Tibial artery (tissue), 4 donors: ENCODE results near the gene RARB.

Source experiments
- DNase-seq, 2 donors: peaks; one replicate each; pipeline ENCODE4 v3.0.0-alpha.2; 2019
- H3K27ac ChIP-seq, 2 donors: fragments of 200-600 bp; sonication (generic) in 1 of 2; 1 replicate in 1 of 2; 2 replicates in 1 of 2; pipeline ENCODE4 v1.5.1; 2018 to 2019; ENCODE audit warnings: mild to moderate bottlenecking in 1 of 2
- H3K27me3 ChIP-seq, 2 donors: fragments of 200-600 bp; sonication (generic) in 1 of 2; one replicate each; pipeline versions ENCODE4 v1.5.1 to v1.6.0; 2016 to 2019
- H3K36me3 ChIP-seq, 3 donors: fragments of 200-600 bp; sonication (generic) in 2 of 3; one replicate each; pipeline ENCODE4 v1.5.1; 2016 to 2019; ENCODE audit warnings: mild to moderate bottlenecking in 2 of 3
- H3K4me1 ChIP-seq, 4 donors: fragments of 200-600 bp; sonication (generic) in 2 of 4; 1 replicate in 3 of 4; 2 replicates in 1 of 4; pipeline ENCODE4 v1.5.1; 2016 to 2019
- H3K4me3 ChIP-seq, 2 donors: fragments of 200-600 bp; sonication (generic) in 1 of 2; 1 replicate in 1 of 2; 2 replicates in 1 of 2; pipeline ENCODE4 v1.5.1; 2018 to 2019; ENCODE audit warnings: mild to moderate bottlenecking in 2 of 2
- H3K9me3 ChIP-seq, 3 donors: fragments of 200-600 bp; sonication (generic) in 1 of 3; one replicate each; pipeline ENCODE4 v1.5.1; 2016 to 2019
- intact Hi-C: fragments of 100-400 bp; cut with DNase I; formaldehyde crosslinking; loops from one replicate; pipeline ENCODE4 v1.15.0; 2023; ENCODE audit warnings: low total_unique reads
- TF ChIP-seq, protein P1 (sequence below), 2 experiments: fragments of 200-600 bp in 1 of 2; fragments of 450-650 bp in 1 of 2; IDR thresholded peaks; one replicate each; pipeline ENCODE4 v1.5.1; 2017 to 2019; ENCODE audit warnings: antibody characterized with exemption in 2 of 2, mild to moderate bottlenecking in 1 of 2, moderate library complexity in 1 of 2

Gene RARB

DNA sequence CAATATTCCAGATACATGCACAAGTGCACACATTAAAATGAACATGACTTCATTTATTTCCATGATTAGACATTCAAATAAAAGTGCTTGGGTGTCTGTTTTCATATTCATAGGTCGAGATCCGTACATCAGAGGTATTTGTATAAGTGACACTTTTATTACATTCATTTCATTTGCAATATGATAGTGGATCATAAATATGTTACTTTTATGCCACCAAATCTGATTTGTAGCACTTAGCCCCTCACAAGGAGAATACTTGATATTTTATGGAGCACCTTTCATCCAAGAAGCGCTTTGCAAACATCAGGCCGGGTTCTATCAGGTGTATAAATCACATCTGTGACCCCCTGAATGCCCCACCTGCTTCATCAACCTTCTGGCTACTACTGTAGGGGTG lies 136.0 kb downstream of the RARB start:
- TF ChIP-seq, protein P1, sequence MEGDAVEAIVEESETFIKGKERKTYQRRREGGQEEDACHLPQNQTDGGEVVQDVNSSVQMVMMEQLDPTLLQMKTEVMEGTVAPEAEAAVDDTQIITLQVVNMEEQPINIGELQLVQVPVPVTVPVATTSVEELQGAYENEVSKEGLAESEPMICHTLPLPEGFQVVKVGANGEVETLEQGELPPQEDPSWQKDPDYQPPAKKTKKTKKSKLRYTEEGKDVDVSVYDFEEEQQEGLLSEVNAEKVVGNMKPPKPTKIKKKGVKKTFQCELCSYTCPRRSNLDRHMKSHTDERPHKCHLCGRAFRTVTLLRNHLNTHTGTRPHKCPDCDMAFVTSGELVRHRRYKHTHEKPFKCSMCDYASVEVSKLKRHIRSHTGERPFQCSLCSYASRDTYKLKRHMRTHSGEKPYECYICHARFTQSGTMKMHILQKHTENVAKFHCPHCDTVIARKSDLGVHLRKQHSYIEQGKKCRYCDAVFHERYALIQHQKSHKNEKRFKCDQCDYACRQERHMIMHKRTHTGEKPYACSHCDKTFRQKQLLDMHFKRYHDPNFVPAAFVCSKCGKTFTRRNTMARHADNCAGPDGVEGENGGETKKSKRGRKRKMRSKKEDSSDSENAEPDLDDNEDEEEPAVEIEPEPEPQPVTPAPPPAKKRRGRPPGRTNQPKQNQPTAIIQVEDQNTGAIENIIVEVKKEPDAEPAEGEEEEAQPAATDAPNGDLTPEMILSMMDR (IDR thresholded peaks at IDR 0.05): no peak
- no peak for DNase-seq
- peaks cover 0 to 17% (median under 1%) of the 10 kb centered on the region in 4 donors for H3K4me1 ChIP-seq

DNA sequence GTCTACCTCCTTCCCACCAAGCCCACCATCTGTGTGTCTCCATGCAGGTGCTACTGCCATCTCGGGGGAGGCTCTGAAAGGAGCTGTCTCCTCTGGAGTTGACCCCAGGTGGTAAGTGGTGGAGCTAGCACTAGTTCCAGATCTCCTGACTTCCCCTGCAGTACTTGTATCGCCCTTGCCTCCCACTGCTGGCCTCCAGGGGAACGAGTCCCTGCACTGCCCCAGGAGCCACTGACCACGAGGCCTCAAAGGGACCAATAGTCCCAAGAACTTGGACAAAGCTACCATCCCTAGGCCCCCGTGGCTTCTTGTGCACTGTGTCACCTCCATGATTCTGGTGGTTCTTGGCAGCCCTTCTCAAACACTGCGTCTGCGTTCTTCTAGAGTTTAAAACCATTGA lies 137.7 kb downstream of the RARB start:
- TF ChIP-seq, protein P1 (IDR thresholded peaks at IDR 0.05): no peak
- peaks cover 0 to 8% (median 0%) of the 10 kb centered on the region in 3 donors for H3K36me3 ChIP-seq
- peaks cover 0 to 15% (median 0%) of the 10 kb centered on the region in 4 donors for H3K4me1 ChIP-seq
- DNase-seq: no peak
- no peaks in the 10 kb centered on the region for H3K27me3 ChIP-seq
- no peak overlapping the region for H3K4me3 ChIP-seq
- H3K27ac ChIP-seq: no peak overlapping the region
- no peaks in the 10 kb centered on the region for H3K9me3 ChIP-seq
- intact Hi-C loops: no loop called here

More for the DNA sequence above, 136.0 kb downstream of the RARB start:
- Histone ChIP-seq H3K27me3 (no peaks in the 10 kb centered on the region), H3K36me3 (no peaks in the 10 kb centered on the region), H3K27ac (no peak overlapping the region), H3K4me3 (no peak overlapping the region), H3K9me3 (no peaks in the 10 kb centered on the region)
- intact Hi-C loops: no loop called here

DNA sequence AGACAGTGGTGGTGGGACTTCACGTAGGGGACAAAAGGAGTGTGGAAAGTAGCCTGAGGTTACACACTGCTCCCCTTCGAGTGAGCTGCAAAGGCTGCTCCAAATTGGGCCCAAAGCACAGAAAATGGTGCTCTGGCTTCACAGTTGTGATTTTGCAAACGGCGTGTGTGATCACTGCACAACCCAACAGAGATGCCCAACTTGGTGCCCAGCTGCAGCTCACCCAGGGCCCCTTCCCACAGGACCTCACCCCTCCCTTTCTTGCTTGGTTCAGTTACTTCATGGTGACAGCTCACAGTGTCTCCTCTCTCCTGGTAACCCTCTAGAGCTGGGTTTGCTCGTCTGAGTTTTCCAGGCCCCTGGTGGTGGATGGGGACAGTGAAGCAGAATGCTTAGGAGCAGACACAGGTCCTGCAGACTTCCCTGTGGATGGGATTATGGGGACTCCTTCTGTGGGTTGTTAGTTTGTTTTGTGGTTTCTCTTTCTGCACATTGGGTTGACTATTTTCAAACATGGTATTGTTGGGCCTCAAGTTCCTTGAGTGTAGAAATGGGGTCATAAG lies 138.4 kb downstream of the RARB start:
- no peak for DNase-seq
- Histone ChIP-seq H3K27me3 (no peaks in the 10 kb centered on the region), H3K36me3 (peaks cover 0 to 15% (median 0%) of the 10 kb centered on the region in 3 donors), H3K9me3 (no peaks in the 10 kb centered on the region), H3K27ac (no peak overlapping the region), H3K4me3 (no peak overlapping the region), H3K4me1 (peaks cover 0 to 9% (median 0%) of the 10 kb centered on the region in 4 donors)
- TF ChIP-seq, protein P1 (IDR thresholded peaks at IDR 0.05): no peak
- intact Hi-C loops: no loop called here

DNA sequence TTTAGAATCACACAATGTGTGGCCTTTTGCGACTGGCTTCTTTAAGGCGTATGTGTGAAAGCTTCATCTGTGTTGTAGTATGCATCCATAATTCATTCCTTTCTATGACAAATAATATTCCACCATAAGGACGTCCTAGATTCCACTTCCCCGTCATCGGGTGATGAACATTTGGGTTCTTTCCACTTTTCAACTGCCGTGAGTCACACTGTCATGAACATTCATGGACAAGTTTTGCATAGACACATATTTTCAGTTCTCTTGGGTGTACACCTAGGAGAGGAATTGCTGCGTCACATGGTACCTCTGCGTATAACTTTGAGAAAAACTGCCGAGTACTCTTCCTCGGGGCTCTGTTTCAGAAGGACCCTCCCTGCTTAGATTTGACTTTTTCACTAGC lies 139.3 kb downstream of the RARB start:
- no peak overlapping the region for H3K27ac ChIP-seq
- intact Hi-C loops: no loop called here
- H3K27me3 ChIP-seq: no peaks in the 10 kb centered on the region
- DNase-seq: no peak
- peaks cover 0 to under 1% (median 0%) of the 10 kb centered on the region in 4 donors for H3K4me1 ChIP-seq
- no peaks in the 10 kb centered on the region for H3K9me3 ChIP-seq
- TF ChIP-seq, protein P1 (IDR thresholded peaks at IDR 0.05): no peak
- H3K4me3 ChIP-seq: no peak overlapping the region
- H3K36me3 ChIP-seq: peaks cover 0 to 16% (median 0%) of the 10 kb centered on the region in 3 donors

DNA sequence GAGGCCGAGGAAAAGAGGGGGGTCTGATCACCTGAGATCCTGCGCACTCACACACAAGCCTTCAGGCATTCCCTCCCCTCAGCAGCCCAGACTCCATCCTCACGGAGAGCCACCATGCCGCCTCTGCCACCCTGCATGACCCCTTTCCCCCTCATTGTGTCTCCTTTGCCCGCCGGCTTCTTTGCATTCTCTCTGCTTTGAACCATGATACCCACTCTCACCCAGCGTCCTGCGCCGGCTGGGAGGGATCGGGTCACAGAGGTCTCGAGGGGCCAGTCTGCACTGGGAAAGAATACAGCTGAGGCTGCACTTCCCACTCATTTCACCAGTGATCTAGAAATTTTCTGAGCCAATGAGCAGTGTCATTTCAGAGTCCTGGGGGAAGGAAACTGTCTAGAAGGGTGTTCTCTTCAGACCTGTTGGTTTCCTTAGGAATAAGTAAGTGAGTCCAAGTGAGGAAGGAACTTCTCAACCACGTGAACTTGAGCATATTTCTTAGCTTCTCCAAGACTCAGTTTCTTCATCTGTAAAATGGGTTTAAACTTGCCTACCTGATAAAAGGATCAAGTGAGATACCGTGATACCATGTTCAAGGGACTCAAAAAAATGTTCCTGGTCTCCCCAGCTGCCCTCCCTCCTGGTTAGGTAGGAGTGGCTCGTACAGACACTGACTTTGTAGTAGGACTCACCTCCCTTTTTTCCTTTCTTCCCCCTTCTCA lies 139.9 kb downstream of the RARB start:
- Histone ChIP-seq H3K9me3 (no peaks in the 10 kb centered on the region), H3K4me3 (no peak overlapping the region), H3K27me3 (no peaks in the 10 kb centered on the region), H3K36me3 (peaks cover 0 to 16% (median 0%) of the 10 kb centered on the region in 3 donors), H3K27ac (no peak overlapping the region), H3K4me1 (peaks cover 0 to 6% (median 2%) of the 10 kb centered on the region in 4 donors)
- TF ChIP-seq, protein P1 (IDR thresholded peaks at IDR 0.05): no peak
- no peak for DNase-seq
- intact Hi-C loops: no loop called here
